Nephron (organoid): ENCODE measurements around the gene ANTXR2.

Experiments
- H3K27ac Mint-ChIP-seq, 3 experiments: 2 replicates each; pipeline ENCODE4 v1.8.0; 2020; ENCODE audit warnings: mixed read lengths in 3 of 3, mild to moderate bottlenecking in 2 of 3, moderate library complexity in 1 of 3
- H3K27me3 Mint-ChIP-seq: 2 replicates; pipeline ENCODE4 v1.8.0; 2021; ENCODE audit warnings: low read depth, mild to moderate bottlenecking, moderate library complexity, mixed read lengths
- H3K36me3 Mint-ChIP-seq: 2 replicates; pipeline ENCODE4 v1.8.0; 2020; ENCODE audit warnings: low read depth, mixed read lengths
- H3K4me1 Mint-ChIP-seq: 2 replicates; pipeline ENCODE4 v1.8.0; 2020; ENCODE audit warnings: mixed read lengths
- H3K4me3 Mint-ChIP-seq, 3 experiments: 2 replicates each; pipeline ENCODE4 v1.8.0; 2020; ENCODE audit warnings: mild to moderate bottlenecking in 3 of 3, mixed read lengths in 3 of 3, moderate library complexity in 2 of 3
- H3K9me3 Mint-ChIP-seq: 2 replicates; pipeline ENCODE4 v1.8.0; 2020; ENCODE audit warnings: mixed read lengths
- CTCF ChIP-seq, 3 experiments: fragments of 200-600 bp; sonication (generic); IDR thresholded peaks; one replicate each; pipeline ENCODE4 v1.5.0; 2021; ENCODE audit warnings: antibody characterized with exemption in 3 of 3; ENCODE audit not compliant: unreplicated experiment in 3 of 3

The ANTXR2 gene

DNA sequence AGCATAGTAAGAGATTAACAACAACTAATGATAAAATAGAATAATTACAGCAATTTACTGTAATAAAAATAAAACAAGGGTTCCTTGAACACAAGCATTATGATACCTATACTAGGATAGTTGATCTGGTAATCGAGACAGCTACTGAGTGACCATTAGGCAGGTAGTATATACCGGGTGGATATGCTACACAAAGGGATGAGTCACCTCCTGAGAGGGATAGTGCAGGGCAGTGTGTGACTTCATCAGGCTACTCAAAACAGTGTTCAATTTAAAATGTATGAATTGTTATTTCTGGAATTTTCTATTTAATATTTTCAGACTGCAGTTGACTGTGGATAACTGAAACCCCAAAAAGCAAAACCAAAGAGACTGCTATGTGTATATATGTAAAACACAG lies 9.7 kb upstream of the ANTXR2 start:
- H3K4me3 Mint-ChIP-seq = no peak overlapping the region
- no peak for TF ChIP-seq CTCF (IDR thresholded peaks at IDR 0.05; ENCODE audit: unreplicated experiment in 3 of 3)
- H3K27ac Mint-ChIP-seq = no peak overlapping the region
- H3K36me3 Mint-ChIP-seq = no peaks in the 10 kb centered on the region
- H3K4me1 Mint-ChIP-seq = no peaks in the 10 kb centered on the region
- peaks cover 9% of the 10 kb centered on the region for H3K9me3 Mint-ChIP-seq
- H3K27me3 Mint-ChIP-seq = no peaks in the 10 kb centered on the region

- Mint-ChIP-seq H3K36me3 (no peaks in the 10 kb centered on the region), H3K9me3 (peaks cover 9% of the 10 kb centered on the region), H3K4me3 (no peak overlapping the region), H3K27me3 (no peaks in the 10 kb centered on the region), H3K4me1 (no peaks in the 10 kb centered on the region), H3K27ac (no peak overlapping the region)
- no peak for TF ChIP-seq CTCF (IDR thresholded peaks at IDR 0.05; ENCODE audit: unreplicated experiment in 3 of 3)
Measured at GRCh38 chr4:80081566-80081965, 8.5 kb upstream of the ANTXR2 start.

- Mint-ChIP-seq H3K27me3 (no peaks in the 10 kb centered on the region), H3K27ac (no peak overlapping the region), H3K4me1 (peaks cover 11% of the 10 kb centered on the region), H3K9me3 (peaks cover 9% of the 10 kb centered on the region), H3K36me3 (no peaks in the 10 kb centered on the region), H3K4me3 (no peak overlapping the region)
- no peak for TF ChIP-seq CTCF (IDR thresholded peaks at IDR 0.05; ENCODE audit: unreplicated experiment in 3 of 3)
Measured at GRCh38 chr4:80079255-80079923, 6.4 kb upstream of the ANTXR2 start.

DNA sequence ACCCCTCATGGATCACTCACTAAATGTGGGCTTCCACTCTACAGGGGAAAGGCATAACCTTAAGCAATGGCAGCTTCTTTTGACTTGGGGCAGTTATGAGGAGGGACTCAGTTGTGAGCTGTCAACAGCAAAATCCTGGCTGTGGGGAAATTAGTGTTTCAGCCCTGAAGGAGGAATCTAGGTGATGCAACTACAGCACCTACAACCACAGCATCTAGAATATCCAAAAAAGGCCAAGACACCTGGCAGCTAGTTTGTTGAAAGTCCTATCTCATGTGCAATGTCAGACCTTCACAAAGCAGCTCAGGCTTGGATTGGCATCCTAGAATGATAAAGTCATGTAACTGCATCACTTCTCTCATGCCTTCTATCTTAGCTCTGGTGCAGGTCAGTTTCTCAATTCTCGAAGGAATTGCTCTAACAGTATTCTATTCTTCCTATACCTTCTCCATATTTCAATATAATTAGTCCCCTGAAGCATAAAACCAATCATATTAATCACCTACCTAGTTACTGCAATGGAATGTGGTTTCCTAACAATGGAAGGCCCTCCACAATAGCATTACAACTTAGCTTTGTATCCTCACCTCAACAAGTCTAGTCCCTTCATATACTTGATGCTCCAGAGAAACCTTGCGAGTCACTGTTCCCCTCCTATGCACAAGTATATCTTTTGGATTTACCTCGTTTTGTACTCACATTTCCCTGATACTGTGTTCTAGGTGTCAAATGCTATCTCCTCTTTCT lies 5.5 kb upstream of the ANTXR2 start:
- H3K4me3 Mint-ChIP-seq = no peak overlapping the region
- peaks cover 9% of the 10 kb centered on the region for H3K9me3 Mint-ChIP-seq
- H3K27ac Mint-ChIP-seq = no peak overlapping the region
- H3K4me1 Mint-ChIP-seq = peaks cover 19% of the 10 kb centered on the region
- no peaks in the 10 kb centered on the region for H3K27me3 Mint-ChIP-seq
- no peaks in the 10 kb centered on the region for H3K36me3 Mint-ChIP-seq
- no peak for TF ChIP-seq CTCF (IDR thresholded peaks at IDR 0.05; ENCODE audit: unreplicated experiment in 3 of 3)

DNA sequence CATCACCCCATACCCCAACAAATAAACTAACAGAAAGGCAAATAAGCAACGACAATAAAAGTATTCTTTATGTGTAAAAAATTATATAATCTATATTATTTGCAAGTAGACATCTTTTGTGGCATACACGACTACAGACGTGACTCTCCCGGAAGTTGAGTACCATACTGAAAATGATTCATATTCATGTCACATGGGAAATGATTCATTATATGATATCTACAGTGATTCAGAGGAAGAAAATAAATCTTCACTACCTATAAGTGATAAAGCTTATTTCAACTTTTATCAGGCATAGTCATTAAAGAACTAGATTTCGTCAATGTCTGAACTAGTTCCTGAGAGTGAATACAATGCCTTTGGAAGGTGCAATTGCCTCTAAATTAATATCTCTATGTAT lies 4.6 kb upstream of the ANTXR2 start:
- no peak overlapping the region for H3K27ac Mint-ChIP-seq
- H3K36me3 Mint-ChIP-seq = no peaks in the 10 kb centered on the region
- H3K9me3 Mint-ChIP-seq = peaks cover 9% of the 10 kb centered on the region
- no peak for TF ChIP-seq CTCF (IDR thresholded peaks at IDR 0.05; ENCODE audit: unreplicated experiment in 3 of 3)
- H3K4me1 Mint-ChIP-seq = peaks cover 19% of the 10 kb centered on the region
- no peaks in the 10 kb centered on the region for H3K27me3 Mint-ChIP-seq
- H3K4me3 Mint-ChIP-seq = no peak overlapping the region

- TF ChIP-seq CTCF (IDR thresholded peaks at IDR 0.05; ENCODE audit: unreplicated experiment in 3 of 3) = no peak
- Mint-ChIP-seq H3K9me3 (peaks cover 9% of the 10 kb centered on the region), H3K4me1 (peaks cover 19% of the 10 kb centered on the region), H3K4me3 (no peak overlapping the region), H3K27ac (no peak overlapping the region), H3K36me3 (no peaks in the 10 kb centered on the region), H3K27me3 (no peaks in the 10 kb centered on the region)
Measured at GRCh38 chr4:80076681-80077080, 3.7 kb upstream of the ANTXR2 start.
